Motor neuron (in vitro differentiated cells): ENCODE measurements around the gene LAMA1. TPM values are rescaled to one million over a fixed set of nuclear protein-coding genes. Genes with fewer than 3 reads are reported as not detected.

ENCODE experiments used
- ATAC-seq, 8 experiments: fragments of 200-7000 bp; cut with Tn5 transposase; replicated peaks in 6 of 8; 2 replicates each; pipeline ENCODE4 v1.8.0; 2021; ENCODE audit warnings: mild to moderate bottlenecking in 8 of 8, moderate library complexity in 8 of 8
- H3K27ac ChIP-seq, 2 donors: fragments of 250-450 bp; sonication (Bioruptor Pico); 2 replicates each; pipeline ENCODE4 v1.9.0; 2021; ENCODE audit warnings: antibody characterized with exemption in 2 of 2, mild to moderate bottlenecking in 2 of 2, moderate library complexity in 1 of 2
- H3K4me1 ChIP-seq, 2 donors: fragments of 250-450 bp; sonication (Bioruptor Pico); replicated peaks in 1 of 2; 2 replicates each; pipeline ENCODE4 v1.6.1; 2021; ENCODE audit warnings: antibody characterized with exemption in 2 of 2, mild to moderate bottlenecking in 2 of 2, moderate library complexity in 1 of 2
- H3K4me3 ChIP-seq, 5 donors: fragments of 250-450 bp; sonication (Bioruptor Pico); 2 replicates each; pipeline ENCODE4 v1.9.0; 2021; ENCODE audit warnings: antibody characterized with exemption in 5 of 5, mild to moderate bottlenecking in 5 of 5, moderate library complexity in 4 of 5
- WGBS, 10 experiments: fragments of 450-650 bp; shearing (Covaris generic); methylation state at CpG; one replicate each; pipeline ENCODE4 v1.0.0; 2022; 5-methylcytosine and 5-hydroxymethylcytosine counted together
- in situ Hi-C, 9 experiments: fragments of 400-800 bp; cut with MboI; loops; one replicate each; pipeline ENCODE4 v1.15.0; 2021; ENCODE audit warnings: low sequenced_read_pairs in 9 of 9, low pct_unique_long_range_greater_than_20kb in 2 of 9; ENCODE audit not compliant: unreplicated experiment in 9 of 9
- total RNA-seq, 8 experiments: library from RNA; unstranded; fragments of 300-600 nt; gene quantifications; 2 replicates each; pipeline versions ENCODE4 v1.2.3 to v1.2.4, GENCODE V29; 2022

The LAMA1 gene
- total RNA-seq, 8 experiments from 2014 or later = 0.18 to 37.8 (median 7.6) TPM

- 31 to 100% (median 80%) methylated on average over 1 to 3 of the region's 3 CpGs; no CpG with 5 or more reads in 2 of the 10 experiments for WGBS, 10 experiments
Measured at GRCh38 chr18:7064346-7064745, 53.3 kb downstream of the LAMA1 start.

DNA sequence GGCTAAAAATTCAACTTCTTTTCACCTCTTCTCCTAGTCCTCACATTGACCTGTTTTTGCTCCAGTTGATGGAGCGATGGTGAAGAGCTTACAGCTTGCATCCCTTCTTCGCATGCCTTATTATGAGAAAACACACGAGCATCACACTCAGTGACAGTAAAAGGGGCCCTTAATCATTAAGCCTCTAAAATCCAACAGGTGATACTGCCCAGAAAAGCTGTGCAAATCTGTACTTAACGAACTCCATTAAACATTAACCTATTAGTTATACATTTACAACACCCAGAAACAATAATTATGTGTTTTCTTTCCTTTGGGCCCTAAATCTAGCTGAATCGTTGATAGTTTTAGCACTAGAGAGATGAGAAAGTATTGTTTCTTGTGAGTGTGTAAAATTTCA lies 54.8 kb downstream of the LAMA1 start:
- ATAC-seq = no peak
- 0 to 100% (median 70%) methylated on average over 1 to 5 of the region's 5 CpGs for WGBS, 10 experiments
- Histone ChIP-seq H3K27ac (no peak overlapping the region), H3K4me1 (peaks cover 0 to 20% of the 10 kb centered on the region in 2 donors), H3K4me3 (no peak overlapping the region)
- in situ Hi-C loops = no loop called here

More at GRCh38 chr18:7064346-7064745, 53.3 kb downstream of the LAMA1 start:
- H3K4me3 ChIP-seq = no peak overlapping the region
- no peak for ATAC-seq
- H3K27ac ChIP-seq = no peak overlapping the region
- in situ Hi-C loops = no loop called here
- H3K4me1 ChIP-seq = peaks cover 0 to 14% of the 10 kb centered on the region in 2 donors

DNA sequence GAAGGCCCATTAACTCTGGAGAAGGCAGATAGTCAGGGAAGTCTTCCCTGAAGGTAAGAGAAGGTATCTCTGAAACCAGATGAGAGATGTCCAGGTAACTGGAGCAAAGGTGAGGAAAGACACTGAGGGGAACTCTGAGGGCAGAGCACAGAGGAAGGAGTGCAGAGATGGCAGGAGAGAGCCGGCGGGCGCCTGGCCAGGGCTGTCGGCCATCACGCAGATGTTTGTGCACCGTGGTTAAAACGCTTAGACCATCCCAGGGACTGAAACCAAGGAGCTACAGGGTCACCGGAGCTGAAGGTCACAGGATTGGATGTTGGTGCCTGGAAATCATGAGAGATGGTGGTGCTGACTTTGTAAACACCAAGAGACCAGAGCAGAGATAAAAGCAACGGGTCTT lies 55.4 kb downstream of the LAMA1 start:
- ATAC-seq = no peak
- Histone ChIP-seq H3K4me3 (no peak overlapping the region), H3K4me1 (peaks cover 0 to 20% of the 10 kb centered on the region in 2 donors), H3K27ac (no peak overlapping the region)
- 40 to 100% (median 70%) methylated on average over 1 to 4 of the region's 9 CpGs; no CpG with 5 or more reads in 6 of the 10 experiments for WGBS, 10 experiments
- in situ Hi-C loops = no loop called here

GRCh38 chr18:7059276-7059675 lies 58.3 kb downstream of the LAMA1 start:
- in situ Hi-C loops = no loop called here
- peak in 1 of 8 experiments; percentile 13 for ATAC-seq
- no peak overlapping the region for H3K27ac ChIP-seq
- 20 to 69% (median 46%) methylated on average over 1 to 2 of the region's 2 CpGs; no CpG with 5 or more reads in 2 of the 10 experiments for WGBS, 10 experiments
- H3K4me1 ChIP-seq = peaks cover 0 to 20% of the 10 kb centered on the region in 2 donors
- no peak overlapping the region for H3K4me3 ChIP-seq

DNA sequence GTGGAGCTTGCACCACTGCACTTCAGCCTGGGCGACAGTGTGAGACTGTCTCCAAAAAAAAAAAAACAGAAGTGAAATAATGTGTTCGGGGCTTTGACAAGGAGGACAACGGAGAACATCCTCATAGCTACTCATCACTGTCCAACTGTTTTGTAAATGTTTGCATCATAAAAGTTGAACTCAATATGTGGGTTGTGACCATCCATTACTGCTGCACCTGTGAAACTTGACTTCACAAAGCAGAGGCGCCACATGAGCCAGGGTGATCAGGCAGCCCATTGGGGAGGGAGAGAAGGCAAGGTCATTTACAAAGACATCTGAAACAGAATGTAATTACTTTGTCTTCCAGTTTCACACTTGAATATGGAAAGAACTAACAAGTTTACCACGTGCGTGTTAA lies 61.6 kb downstream of the LAMA1 start:
- ATAC-seq = no peak
- no peak overlapping the region for H3K27ac ChIP-seq
- WGBS, 10 experiments = 61 to 100% (median 90%) methylated on average over 2 to 5 of the region's 6 CpGs; no CpG with 5 or more reads in 1 of the 10 experiments
- in situ Hi-C loops = no loop called here
- H3K4me3 ChIP-seq = no peak overlapping the region
- peaks cover 0 to 20% of the 10 kb centered on the region in 2 donors for H3K4me1 ChIP-seq

- no peak for ATAC-seq
- Histone ChIP-seq H3K4me1 (peaks cover 0 to 3% of the 10 kb centered on the region in 2 donors), H3K4me3 (no peak overlapping the region), H3K27ac (no peak overlapping the region)
- 0 to 81% (median 18%) methylated on average over 1 to 5 of the region's 5 CpGs; no CpG with 5 or more reads in 1 of the 10 experiments for whole genome bisulfite sequencing, 10 experiments
- in situ Hi-C loops = no loop called here
Measured at GRCh38 chr18:7049951-7050350, 67.6 kb downstream of the LAMA1 start.

- ATAC-seq = no peak
- WGBS, 10 experiments = 45 to 96% (median 90%) methylated on average over 5 to 7 of the region's 7 CpGs; no CpG with 5 or more reads in 1 of the 10 experiments
- Histone ChIP-seq H3K4me1 (peaks cover 0 to 3% of the 10 kb centered on the region in 2 donors), H3K27ac (no peak overlapping the region), H3K4me3 (no peak overlapping the region)
- in situ Hi-C loops = no loop called here
Measured at GRCh38 chr18:7048081-7048480, 69.5 kb downstream of the LAMA1 start.

DNA sequence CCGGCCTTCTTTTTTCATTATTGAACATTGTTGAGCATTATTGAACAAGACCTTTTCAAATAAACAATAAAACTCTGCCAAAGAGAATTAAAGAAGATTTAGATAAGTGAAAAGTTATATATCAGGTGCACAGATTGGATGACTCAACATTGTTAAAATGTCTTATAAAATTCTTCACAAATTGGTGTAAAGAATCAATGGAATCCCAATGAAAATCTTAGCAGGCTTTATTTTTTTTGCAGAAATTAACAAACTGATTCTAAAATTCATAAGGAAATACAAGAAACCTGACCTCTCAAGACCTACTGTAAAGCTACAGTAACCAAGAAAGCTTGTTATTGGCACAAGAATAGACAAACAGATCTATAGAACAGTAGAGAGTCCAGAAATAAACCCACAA lies 70.3 kb downstream of the LAMA1 start:
- Histone ChIP-seq H3K4me1 (peaks cover 0 to 3% of the 10 kb centered on the region in 2 donors), H3K4me3 (no peak overlapping the region), H3K27ac (no peak overlapping the region)
- no peak for ATAC-seq
- in situ Hi-C loops = no loop called here
- WGBS, 10 experiments = 14 to 100% (median 86%) methylated on average over 1 of the region's 1 CpG; no CpG with 5 or more reads in 5 of the 10 experiments

DNA sequence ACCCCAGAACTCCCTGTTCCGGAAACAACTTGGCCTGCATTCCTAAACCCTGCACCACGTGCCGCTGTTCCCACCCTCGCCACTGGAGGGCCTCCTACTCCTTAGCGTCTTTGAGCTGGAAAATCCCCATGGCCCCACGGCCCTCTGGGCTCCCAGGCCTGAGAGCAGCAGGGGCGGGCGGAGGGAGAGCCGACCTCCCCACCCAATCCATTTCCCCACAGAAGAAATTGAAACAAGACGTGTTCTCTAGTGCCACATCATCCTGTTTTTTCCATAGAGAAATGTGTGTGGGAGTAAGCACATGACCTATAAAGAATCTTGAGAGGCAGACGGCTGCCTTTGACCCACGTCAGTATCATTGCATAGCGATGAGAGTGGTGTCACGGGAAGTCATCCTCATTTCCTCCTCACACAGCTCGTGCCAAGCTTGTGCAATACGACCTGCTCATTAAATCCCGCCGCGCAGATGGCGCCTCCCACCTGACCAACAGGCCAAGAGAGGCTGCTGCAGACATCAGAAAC lies 79.2 kb downstream of the LAMA1 start:
- 0 to 83% (median 73%) methylated on average over 2 to 8 of the region's 20 CpGs; no CpG with 5 or more reads in 5 of the 10 experiments for WGBS, 10 experiments
- ATAC-seq = peak; percentile 67 to 97 (median 92)
- in situ Hi-C loops = no loop called here
- Histone ChIP-seq H3K27ac (peak overlapping the region in 1 of 2 donors; percentile 5), H3K4me3 (no peak overlapping the region), H3K4me1 (peaks cover 0 to 7% of the 10 kb centered on the region in 2 donors)

- Histone ChIP-seq H3K4me3 (no peak overlapping the region), H3K27ac (no peak overlapping the region), H3K4me1 (peaks cover 0 to 7% of the 10 kb centered on the region in 2 donors)
- ATAC-seq = no peak
- 88 to 100% (median 97%) methylated on average over 1 to 10 of the region's 11 CpGs; no CpG with 5 or more reads in 4 of the 10 experiments for WGBS, 10 experiments
- in situ Hi-C loops = no loop called here
Measured at GRCh38 chr18:7037470-7037869, 80.1 kb downstream of the LAMA1 start.

DNA sequence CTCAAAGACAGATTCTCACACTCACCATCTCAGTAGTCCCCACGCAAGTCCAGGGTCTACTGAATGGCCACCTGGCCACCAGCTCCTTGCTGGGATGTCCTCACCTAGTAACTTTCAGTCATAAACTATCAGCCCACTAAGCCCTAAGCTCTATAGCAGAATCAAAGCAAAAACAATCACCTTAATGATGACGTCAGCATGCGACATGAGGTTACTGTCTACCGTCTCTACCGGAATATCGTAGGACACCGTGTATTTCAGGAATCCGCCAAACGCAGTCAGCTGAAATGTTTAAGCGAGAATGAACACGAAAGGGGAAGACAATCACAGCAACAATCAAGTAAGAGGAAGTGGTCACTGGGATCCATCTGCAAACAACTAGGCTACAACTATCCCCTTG lies 81.8 kb downstream of the LAMA1 start:
- no peak for ATAC-seq
- 72 to 100% (median 96%) methylated on average over 5 to 11 of the region's 11 CpGs; no CpG with 5 or more reads in 1 of the 10 experiments for WGBS, 10 experiments
- no peak overlapping the region for H3K27ac ChIP-seq
- no peaks in the 10 kb centered on the region for H3K4me1 ChIP-seq
- in situ Hi-C loops = no loop called here
- H3K4me3 ChIP-seq = no peak overlapping the region

DNA sequence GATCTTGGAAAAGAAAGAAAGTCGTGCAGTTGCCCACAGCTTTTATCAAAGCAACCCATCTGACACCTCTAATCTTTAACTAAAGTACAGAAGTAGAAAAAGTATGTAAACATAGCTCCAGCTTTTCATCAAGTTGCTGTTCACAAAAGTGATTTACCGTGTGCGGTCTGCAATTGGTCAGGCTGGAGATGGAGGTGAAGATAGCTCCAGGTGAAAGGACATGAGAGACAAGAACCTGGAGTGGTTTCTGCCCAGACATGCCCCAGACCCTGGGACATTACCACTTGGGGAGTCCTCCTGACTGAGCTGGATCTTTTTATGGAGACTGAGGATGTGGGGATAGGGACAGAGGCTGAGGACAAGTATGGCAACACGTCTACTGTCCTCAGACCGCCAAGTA lies 82.7 kb downstream of the LAMA1 start:
- H3K27ac ChIP-seq = no peak overlapping the region
- WGBS, 10 experiments = 50 to 100% (median 72%) methylated on average over 1 to 4 of the region's 5 CpGs; no CpG with 5 or more reads in 5 of the 10 experiments
- in situ Hi-C loops = no loop called here
- no peak overlapping the region for H3K4me3 ChIP-seq
- no peak for ATAC-seq
- no peaks in the 10 kb centered on the region for H3K4me1 ChIP-seq

DNA sequence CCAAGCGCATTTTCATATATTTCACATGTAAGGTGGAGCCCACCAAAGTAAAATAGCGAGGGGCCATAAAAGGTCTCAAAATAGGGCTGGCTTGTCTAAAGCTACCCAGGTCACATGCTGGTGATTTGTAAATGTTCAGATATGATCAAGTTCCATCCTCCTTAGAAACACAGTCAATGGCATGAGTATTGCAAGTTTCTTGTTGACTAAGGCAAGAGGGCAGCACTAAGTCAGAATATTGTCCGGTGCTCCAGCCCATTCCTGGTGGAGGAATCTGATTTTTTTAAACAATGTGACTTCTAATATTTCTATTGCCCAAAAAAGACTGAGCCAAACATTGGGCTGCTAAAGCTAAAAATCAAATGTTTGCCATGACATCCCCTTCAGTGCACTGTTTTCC lies 85.1 kb downstream of the LAMA1 start:
- WGBS, 10 experiments = 48 to 86% (median 79%) methylated on average over 1 to 3 of the region's 3 CpGs; no CpG with 5 or more reads in 2 of the 10 experiments
- in situ Hi-C loops = no loop called here
- no peaks in the 10 kb centered on the region for H3K4me1 ChIP-seq

GRCh38 chr18:7028625-7029024 lies 89.0 kb downstream of the LAMA1 start:
- H3K4me1 ChIP-seq = no peaks in the 10 kb centered on the region
- no peak for ATAC-seq
- in situ Hi-C loops = no loop called here
- H3K4me3 ChIP-seq = no peak overlapping the region
- 30 to 100% (median 84%) methylated on average over 1 to 12 of the region's 13 CpGs; no CpG with 5 or more reads in 2 of the 10 experiments for WGBS, 10 experiments
- H3K27ac ChIP-seq = no peak overlapping the region

More for the DNA sequence above, 85.1 kb downstream of the LAMA1 start:
- no peak for ATAC-seq
- Histone ChIP-seq H3K27ac (no peak overlapping the region), H3K4me3 (no peak overlapping the region)
